Fibroblast of skin of left quadriceps (primary cell): ENCODE measurements around the gene TIMP2.

Source experiments
- DNase-seq, 2 experiments: peaks; one replicate each; pipeline ENCODE4 v3.0.0-alpha.2; 2013; ENCODE audit warnings: low read depth in 2 of 2

Gene TIMP2

GRCh38 chr17:78839235-78839761 is 85.9 kb downstream of the TIMP2 start:
- DNase-seq: no peak

GRCh38 chr17:78838574-78839005 is 86.6 kb downstream of the TIMP2 start:
- DNase-seq: no peak

GRCh38 chr17:78836420-78837021 is 88.7 kb downstream of the TIMP2 start:
- DNase-seq: no peak

GRCh38 chr17:78834571-78834970 is 90.6 kb downstream of the TIMP2 start:
- no peak for DNase-seq

GRCh38 chr17:78832541-78832810 is 92.7 kb downstream of the TIMP2 start:
- DNase-seq: no peak

GRCh38 chr17:78831688-78832540 is 93.3 kb downstream of the TIMP2 start:
- DNase-seq: no peak

GRCh38 chr17:78829477-78829876 is 95.7 kb downstream of the TIMP2 start:
- no peak for DNase-seq

- no peak for DNase-seq
Measured at GRCh38 chr17:78828470-78829185, 96.6 kb downstream of the TIMP2 start.

- no peak for DNase-seq
Measured at GRCh38 chr17:78826836-78827509, 98.2 kb downstream of the TIMP2 start.

- no peak for DNase-seq
Measured at GRCh38 chr17:78826421-78826820, 98.8 kb downstream of the TIMP2 start.

- no peak for DNase-seq
Measured at GRCh38 chr17:78825696-78826095, 99.5 kb downstream of the TIMP2 start.

GRCh38 chr17:78824240-78824639 is 100.9 kb downstream of the TIMP2 start:
- no peak for DNase-seq

- DNase-seq: no peak
Measured at GRCh38 chr17:78823282-78824046, 101.7 kb downstream of the TIMP2 start.

GRCh38 chr17:78822552-78822951 is 102.6 kb downstream of the TIMP2 start:
- DNase-seq: peak; percentile 59 to 68

GRCh38 chr17:78821961-78822360 is 103.2 kb downstream of the TIMP2 start:
- no peak for DNase-seq

GRCh38 chr17:78820841-78821240 is 104.3 kb downstream of the TIMP2 start:
- no peak for DNase-seq

GRCh38 chr17:78819806-78820792 is 105.1 kb downstream of the TIMP2 start:
- DNase-seq: no peak

- DNase-seq: no peak
Measured at GRCh38 chr17:78819402-78819801, 105.8 kb downstream of the TIMP2 start.

- DNase-seq: no peak
Measured at GRCh38 chr17:78818932-78819331, 106.3 kb downstream of the TIMP2 start.
